Hippocampal formation (tissue), 2 donors: ENCODE data around the gene GLG1.
"Not testable (repeated sequence)": the region's sequence is repeated elsewhere in the genome, so short reads cannot be mapped to it uniquely, and the experiment has no call there.

Experiments used
- DNase-seq, 2 donors: peaks; one replicate each; lab custom pipeline; 2025; lab: John Stamatoyannopoulos, UW

Gene GLG1

DNA sequence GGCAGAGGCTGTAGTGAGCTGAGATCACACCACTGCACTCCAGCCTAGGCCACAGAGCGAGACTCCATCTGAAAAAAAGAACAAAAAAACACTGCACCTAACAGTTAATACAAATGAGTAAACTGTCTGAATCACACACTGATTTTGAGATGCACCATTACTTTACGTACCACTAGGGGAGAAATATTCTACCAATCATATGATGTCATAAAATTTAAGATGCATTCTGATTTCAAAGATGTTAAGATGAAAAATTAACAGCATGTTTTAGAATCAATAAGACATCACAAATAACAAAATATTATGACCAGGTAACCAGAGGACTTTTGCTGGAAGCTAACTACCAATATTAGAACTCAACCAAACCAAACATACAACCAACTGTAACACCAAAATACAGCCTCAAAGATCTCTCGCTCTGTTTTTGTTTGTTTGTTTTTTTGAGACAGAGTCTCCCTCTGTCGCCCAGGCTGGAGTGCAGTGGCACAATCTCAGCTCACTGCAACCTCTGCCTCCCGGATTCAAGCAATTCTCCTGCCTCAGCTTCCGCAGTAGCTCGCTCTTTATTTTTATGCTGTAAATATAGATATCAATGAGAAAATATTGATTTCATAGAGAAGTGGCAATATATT lies 31.6 kb downstream of the GLG1 start:
- DNase-seq, result no peak

DNA sequence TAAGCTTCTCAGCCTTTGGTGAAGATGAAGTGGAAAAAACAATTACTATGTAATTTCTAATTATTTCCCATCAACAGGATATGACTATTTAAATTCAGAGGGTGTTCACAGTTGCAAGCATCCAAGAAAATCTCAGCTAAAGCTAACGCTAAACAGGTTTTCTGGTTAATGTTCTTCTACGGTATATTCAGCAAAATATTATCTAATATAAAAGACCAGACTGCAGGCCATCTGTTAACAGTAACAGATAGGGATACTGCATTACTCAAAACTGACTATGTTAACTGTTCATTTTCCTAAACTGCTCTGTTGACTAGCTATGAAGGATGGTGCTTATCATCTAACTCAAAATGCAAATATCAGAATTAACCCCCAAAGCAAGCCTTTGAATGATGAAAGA lies 32.8 kb downstream of the GLG1 start:
- DNase-seq, result no peak

DNA sequence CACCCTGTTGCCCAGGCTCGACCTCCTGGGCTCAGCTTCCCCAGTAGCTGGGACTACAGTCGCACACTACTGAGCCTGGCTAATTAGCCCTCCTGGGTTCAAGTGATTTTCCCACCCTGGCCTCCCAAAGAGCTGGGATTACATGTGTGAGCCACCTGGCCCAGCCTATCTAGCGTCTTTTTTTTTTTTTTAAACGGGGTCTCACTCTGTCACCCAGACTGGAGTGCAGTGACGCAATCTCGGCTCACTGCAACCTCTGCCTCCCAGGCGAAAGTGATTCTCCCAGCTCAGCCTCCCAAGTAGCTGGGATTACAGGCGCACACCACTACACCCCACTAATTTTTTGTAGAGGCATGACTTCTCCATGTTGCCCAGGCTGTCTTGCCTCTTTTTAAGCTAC lies 33.3 kb downstream of the GLG1 start:
- no peak for DNase-seq

DNA sequence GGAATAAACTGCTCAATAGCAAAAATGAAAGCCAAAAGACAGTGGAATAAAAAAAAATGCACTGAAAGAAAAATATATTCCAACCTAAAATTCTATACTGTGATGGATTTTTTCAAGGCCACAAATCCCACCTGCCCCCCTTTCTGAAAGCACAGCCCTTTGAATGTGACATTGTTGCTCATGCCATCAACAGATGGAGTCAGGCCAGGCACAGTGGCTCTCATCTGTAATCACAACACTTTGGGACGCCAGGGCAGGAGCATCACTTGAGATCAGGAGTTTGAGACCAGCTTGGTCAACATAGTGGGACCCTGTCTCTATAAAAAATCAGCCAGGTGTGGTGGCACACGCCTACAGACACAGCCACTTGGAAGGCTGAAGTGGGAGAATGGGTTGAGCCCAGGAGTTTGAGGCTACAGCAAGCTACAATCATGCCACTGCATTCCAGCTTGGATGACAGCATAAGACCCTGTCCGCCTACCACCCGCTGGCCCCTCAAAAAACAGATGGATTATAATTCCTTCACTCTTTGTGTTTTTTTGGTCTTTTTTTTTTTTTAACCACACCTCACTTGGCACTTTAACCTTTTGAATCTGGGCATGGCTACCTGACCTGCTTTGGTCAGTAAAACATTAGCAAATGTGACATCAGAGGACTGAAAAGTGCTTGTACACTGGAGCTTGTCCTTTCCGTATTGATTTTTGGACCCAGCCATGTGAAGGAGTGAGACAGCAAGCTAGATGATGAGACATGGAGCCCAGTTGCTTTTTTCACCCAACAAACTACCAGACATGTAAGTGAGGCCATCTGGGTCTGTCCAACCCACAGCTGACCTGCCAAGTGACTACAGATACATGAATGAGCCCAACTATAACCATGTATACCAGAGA lies 36.3 kb downstream of the GLG1 start:
- DNase-seq, result no peak

DNA sequence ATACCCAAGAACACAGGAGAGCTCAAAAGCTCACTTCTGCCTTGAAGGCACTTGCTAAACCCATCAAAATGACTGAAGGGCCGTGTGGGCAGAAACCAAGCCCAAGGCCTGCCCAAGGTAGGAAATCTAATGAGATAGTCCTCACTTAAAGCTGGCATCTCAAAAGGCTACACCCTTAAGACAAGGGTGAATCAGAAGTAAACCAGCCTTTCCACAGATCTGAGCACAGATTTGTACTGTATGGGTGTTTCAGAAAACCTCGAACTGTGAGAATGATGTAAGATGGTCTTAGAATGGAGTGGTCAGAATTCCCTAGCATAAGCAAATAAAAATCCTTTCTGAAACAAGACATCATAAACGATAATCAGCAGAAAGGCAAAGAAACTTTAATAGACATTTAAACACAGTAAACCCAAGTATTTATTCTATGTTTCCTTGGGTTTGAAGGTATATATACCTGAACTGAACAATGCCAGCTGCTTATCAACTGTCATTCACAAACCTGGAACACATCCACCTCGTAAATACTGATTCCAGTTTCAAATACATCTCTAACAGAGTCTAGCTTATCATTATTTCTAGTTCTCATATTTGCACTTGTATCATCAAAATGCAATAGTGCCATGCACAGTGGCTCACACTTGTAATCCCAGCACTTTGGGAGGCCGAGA lies 37.8 kb downstream of the GLG1 start:
- DNase-seq, result no peak

DNA sequence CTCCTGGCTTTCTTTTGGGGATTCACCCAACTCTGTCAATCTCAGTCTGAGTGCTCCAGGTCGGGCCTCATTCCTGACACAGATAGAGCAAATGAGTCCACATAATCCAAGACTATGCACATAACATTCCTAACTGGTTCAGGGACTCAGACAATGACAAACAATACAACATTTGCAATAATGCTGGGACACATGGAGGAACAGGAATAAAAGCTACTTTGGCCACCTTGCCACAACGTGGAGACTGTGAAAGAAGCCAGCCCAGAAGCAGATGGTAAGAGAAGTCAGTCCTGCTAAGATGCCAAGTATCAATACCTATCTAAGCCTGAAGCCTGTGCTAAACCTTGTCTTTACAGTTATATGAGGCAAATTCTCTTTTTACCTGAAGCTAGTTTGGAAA lies 39.0 kb downstream of the GLG1 start:
- no peak for DNase-seq

DNA sequence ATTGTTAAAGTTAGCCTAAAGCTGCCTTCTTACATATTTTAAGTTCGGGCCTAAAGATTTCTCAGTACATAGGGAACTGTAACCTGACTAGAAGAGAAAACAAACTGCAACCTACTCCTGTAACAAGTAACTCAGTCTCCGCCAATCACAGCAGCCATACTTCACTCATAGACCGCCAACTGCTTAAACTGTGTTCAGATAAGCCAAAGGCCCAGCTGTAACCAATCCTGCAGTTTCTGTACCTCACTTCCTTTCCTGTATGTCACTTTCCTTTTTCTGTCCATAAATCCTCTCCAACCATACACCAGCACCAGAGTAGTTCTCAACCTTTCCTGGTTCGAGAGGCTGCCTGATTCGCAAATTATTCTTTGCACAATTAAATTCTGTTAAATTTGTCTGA lies 41.5 kb downstream of the GLG1 start:
- DNase-seq, result no peak

DNA sequence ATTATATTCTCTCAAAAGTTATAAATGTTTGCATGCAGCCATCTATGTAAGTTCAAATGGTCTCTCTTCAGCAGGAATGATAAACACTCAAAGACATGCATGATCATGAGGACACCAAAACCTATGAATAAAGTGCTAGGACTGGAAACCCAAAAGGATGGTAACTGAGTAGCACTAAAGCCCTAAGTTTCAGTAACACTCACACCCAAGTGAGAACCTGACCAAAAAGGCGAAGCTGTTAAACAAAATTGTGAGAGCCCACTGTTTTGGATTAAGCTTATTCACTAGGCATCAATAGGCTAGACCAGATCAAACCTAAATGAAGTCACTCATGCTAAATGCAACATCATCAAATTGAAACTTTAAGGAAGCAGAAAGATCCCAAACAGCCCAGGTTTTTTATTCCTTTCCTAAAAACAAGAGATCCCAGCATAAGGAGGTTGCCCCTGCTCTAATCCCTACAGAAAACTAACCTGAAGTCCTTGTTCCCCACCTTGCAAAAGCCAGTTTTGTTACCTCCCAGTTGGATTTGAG lies 42.4 kb downstream of the GLG1 start:
- no peak for DNase-seq

DNA sequence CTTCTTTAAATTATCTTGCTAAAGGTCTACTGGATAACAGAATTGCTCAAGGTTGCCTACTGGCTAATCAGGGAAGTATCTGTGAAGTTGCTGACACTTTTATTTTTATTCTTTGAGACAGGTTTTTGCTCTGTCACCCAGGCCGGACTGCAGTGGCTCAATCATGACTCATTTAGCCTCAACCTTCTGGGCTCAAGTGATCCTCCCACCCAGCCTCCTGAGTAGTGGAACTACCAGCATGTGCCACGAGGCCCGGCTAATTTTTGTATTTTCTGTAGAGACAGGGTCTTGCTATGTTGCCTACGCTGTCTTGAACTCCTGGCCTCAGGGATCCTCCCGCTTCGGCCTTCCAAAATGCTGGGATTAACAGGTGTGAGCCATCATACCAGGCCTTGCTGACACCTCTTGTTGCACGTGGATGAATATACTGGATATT lies 43.1 kb downstream of the GLG1 start:
- no peak for DNase-seq

DNA sequence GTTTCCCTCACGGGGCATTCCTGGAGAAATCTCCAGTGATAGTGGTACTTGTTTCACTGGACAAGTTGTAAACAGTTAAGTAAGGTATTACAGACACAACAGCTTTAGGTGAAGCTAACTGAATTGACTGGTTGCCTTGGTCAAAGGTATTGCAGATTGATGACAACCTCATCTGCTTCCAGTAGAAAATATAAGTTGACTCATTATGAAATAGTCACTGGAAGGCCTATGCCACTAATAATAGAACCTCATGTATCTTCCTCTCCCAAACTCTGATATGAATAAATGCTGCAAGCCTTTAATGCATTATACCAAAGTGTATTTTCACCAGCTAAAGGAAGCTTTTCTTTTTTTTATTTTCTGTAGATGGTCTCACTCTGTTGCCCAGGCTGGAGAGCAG lies 44.8 kb downstream of the GLG1 start:
- no peak for DNase-seq

DNA sequence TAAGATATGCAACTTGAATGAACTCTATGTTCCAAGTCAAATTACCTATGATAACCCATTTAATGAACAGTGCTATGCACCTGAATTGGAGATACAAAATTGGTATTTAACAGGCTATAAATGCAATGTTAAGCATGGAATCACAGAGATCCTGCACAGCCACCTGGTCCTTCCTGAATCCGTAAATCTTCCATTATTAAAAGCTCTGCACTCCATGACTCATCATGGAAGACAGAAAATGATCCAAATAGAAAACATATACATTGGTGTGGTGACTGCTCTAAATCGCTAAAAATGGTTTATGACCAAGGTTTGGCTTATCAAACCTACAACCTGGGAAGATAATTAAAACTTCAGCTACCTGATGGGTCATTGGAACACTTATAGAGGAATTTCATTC lies 45.3 kb downstream of the GLG1 start:
- DNase-seq, result no peak

DNA sequence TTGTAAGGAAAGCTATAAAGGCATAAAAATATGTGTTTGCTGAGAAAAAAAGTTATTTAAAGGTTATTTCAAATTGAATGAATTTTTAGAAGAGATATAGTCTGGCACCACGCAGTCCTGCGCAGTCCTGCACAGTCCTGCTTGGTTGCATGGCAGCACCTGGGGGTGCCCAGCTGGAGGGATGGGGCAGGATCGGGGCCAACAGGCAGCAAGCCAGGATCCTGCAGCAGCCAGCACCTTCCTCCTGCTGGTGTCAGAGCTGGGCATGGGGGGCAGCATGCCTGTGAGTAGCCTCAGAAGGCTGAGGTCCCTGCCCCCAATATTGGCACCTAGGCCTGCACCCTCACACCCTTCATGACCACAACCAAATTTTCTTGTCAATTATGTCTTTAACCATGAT lies 46.0 kb downstream of the GLG1 start:
- no peak for DNase-seq

DNA sequence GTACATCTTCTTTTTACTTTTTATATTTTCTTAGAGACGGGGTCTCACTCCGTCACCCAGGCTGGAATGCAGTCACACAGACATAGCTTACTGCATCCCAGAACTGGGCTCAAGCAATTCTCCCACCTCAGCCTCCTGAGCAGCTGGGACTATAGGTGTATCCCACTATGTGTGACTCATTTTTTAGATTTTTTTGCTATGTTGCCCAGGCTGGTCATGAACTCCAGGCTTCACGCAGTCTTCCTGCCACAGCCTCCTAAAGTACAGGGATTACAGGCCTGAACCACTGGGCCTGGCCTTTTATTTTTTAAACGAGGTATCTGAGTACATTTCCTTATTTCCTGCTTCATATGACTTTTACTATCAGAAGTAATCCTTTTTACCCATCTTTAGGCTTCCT lies 48.0 kb downstream of the GLG1 start:
- DNase-seq, result no peak

DNA sequence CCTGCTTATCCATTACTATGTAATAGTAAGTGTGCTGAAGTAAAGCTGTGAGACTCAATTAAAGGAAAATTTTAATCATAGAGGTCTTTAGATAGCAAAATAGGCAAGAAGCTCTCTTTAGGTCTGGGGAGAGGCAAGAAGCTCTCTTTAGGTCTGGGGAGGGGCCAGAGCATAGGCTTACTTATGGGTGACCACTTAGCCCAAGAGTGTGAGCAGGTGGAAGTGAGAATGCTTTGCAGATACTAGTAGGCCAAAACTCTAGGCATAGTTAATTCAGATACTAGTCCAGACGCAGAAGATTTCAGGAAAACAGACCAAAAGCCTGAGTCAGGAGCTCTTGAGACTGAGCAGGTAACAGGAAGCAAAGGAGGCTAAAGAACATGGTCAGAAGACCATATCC lies 49.6 kb downstream of the GLG1 start:
- no peak for DNase-seq

DNA sequence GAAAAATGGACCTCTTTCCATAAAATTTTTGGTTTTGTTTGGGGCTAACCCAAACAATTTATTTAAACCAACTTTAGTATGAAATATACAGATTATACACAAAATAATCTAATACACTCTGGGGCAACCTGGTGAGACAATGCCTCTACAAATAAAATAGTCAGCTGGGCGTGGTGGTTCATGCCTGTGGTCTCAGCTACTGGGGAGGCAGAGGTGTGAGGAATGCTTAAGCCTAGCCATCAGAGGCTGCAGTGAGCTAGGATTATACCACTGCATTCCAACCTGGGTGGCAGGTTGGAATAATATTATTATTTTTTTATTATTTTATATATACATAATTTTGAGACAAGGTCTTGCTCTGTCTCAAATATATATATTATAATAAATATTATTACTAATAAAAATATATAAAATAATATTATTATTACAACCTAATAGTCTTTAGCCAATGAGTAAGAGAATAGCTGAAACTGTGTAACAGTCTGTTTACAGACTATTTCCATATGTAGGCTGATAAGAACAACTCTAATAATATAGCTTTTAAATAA lies 50.5 kb downstream of the GLG1 start:
- DNase-seq, result no peak

DNA sequence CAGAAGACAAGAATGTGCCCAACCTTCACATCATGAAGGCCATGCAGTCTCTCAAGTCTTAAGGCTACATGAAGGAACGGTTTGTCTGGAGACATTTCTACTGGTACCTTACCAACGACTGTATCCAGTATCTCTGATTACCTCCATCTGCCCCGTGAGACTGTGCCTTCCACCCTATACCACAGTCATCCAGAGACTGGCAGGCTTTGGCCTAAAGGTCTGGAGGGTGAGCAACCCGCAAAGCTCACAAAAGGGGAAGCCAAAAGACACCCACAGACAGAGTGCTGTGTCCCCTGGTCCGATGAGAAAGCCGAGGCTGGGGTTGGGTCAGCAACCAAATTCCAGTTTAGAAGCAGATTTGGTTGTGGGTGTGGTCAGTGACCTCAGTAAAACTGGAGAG lies 54.6 kb downstream of the GLG1 start:
- not testable (repeated sequence) for DNase-seq

DNA sequence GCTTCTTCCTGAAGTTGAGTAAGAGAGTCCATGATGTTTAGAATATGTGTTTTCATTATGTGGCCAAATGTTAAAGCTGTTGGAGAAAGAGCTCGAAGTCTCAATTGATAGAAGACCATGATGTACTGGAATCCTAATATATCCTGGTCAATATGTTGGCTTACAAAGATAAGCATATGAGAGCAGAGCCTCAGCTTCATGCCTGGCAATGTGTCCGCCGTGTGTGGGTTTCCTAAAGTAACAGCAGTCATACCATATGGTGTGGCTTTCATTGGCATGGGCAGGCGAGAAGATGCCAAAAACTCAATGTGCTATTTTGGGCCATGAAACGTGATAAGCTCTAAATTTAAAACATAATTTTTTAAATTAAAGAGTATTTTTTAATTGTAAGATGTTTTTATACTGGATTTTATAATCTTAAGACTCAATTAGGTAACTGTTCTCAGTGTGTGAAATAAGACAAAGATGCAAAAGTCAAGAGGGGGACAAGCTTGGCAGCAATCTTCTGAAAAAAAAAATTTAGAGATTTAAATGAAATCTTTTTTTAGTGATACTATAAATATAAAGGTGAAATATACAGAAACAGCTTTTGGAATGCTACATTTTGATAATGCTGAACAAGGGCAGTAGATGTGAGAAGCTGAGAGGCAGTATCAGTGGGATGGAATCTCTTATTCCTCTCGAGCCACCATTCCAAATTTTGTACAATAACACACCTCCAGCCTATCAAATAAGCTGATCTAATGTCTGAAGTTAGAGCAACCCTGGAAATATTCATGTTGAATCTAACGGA lies 56.5 kb downstream of the GLG1 start:
- DNase-seq, result not testable (repeated sequence)

DNA sequence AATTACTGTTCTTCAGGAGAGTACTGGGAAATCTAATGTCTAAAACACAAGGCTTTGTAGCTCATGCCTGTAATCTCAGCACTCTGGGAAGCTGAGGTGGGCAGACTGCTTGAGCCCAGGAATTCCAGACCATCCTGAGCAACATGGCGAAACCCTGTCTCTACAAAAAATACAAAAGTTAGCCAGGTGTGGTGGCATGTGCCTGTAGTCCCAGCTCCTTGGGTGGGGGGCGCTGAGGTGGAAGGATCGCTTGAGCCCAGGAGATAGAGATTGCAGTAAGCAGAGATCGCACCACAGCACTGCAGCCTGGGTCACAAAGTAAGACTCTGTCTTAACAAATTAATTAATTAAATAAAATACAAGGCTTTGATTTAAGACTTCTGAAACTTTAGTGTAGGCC lies 60.8 kb downstream of the GLG1 start:
- not testable (repeated sequence) for DNase-seq

DNA sequence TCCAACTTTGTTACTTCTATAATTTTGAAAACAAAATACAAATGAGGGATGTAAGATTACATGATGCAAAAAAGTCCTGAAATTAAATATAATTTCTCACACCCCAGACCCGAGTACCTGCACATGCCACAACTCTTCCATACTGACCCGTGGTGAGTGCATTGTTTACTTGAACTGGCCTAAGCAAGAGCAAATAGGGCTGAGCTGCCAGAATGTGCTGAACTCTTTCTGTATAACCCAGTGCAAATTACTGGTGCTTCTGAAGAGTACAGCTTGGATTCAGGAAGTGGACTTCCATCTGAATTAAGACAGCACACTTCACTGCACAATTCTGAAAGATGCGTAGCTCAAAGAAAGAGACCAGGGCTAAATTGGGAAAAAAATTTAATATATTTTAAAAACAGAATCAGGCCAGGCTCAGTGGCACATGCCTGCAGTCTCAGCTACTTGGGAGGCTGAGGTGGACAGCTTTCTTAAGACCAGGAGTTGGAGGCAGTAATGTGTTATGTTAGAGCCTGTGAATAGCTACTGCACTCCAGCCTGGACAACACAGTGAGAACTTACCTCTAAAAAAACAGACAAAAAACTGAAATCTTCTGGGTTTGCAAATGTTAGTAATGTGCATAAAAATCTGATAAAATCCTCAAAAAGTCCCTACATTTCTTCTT lies 63.9 kb downstream of the GLG1 start:
- DNase-seq, result not testable (repeated sequence)

DNA sequence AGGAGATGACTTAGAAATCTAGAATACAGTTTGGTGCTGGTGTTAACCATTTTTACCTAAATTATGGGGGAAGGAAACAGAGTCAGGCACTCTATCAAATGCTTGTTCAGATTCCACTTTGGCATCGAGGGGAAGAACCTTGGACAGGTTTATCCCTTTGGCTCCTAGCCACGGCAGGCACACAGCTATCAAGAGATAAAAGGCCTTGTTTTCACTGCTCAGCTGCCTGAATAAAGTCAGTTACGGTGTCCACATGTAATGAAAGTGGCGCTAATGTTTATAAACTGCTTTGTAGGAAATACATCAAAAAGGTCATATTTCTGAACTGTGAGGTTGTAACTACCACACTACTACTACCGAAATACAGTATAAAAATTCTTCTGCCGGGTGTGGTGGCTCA lies 66.3 kb downstream of the GLG1 start:
- DNase-seq, result not testable (repeated sequence)

DNA sequence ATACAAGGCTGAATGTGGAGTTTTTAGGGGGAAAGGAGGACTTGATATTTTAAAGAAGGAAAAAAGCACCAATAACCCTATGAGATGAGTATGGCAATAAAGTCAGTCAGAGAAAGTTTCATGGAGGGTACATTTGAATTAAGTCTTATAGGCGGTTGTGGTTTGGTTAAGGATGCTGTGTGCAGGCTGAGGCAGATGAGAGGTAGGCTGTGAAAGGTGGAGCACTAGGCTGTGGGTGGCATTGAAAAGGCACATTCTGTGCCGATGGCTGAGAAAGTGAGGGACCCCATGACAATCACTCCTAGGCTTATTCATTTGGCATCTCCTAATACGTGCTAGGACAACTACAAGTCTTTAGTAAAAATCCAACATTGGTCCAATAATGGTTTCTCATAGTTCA lies 68.1 kb downstream of the GLG1 start:
- DNase-seq, result not testable (repeated sequence)
